Activated CD4-positive, alpha-beta T cell treated with anti-CD3 and anti-CD28 coated beads for 24 hours (primary cell): ENCODE data around the gene UNC79.

Experiments
- DNase-seq, 2 donors: peaks; one replicate each; pipeline ENCODE4 v3.0.0-alpha.2; 2020; ENCODE audit warnings: low read depth in 2 of 2

UNC79 gene

DNA sequence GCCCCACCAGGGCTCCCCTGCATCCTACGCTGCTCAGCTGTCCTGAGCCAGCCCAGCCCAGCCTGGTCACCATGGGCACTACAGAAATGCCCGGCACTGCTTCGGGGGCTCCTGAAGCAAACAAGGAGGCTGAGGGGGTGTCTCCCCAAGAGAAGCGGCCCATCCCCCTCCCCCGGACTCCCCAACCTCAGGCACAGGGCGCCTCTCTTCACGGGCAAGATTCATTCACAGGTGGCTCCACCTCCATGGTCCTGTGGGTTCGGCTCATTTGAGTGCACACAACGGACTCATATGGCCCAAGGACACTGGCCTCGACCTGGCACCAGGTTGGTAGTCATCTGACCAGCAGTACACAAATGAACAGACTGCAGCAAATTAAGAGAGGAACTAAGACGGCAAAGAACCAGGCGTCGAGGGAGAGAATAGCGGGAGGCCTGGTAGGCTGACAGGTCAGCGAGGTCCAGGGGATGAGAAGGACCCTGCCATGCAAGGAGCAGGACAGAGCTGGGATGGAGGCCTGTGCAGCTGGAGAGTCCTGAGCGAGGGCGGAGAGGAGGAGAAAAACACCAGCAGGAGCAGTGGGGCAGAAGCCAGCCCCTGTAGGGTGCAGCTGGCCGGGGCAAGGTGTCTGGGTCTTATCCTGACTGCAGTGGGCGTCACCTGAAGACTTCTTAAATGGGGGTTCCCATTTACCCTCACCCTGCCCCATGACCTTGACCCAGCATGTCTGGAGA, 297.3 kb downstream of the UNC79 start:
- DNase-seq = no peak

DNA sequence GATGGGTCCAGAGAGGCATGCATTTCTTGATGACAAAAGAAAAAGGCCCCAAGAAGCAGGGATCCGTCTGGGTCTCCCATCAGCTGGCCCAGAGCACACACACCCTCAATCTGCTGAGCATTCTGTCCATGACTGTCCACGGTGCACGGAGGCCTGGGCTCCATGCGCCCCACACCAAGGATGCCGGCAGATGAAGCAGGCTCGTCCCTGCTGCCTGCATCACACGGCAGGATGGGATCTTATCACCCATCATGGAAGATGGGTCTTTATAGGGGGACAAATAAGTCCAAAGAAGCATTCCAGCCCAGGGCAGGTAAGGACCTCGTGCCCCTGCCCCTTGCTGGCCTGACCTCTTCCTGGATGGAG, 297.9 kb downstream of the UNC79 start:
- DNase-seq = no peak

DNA sequence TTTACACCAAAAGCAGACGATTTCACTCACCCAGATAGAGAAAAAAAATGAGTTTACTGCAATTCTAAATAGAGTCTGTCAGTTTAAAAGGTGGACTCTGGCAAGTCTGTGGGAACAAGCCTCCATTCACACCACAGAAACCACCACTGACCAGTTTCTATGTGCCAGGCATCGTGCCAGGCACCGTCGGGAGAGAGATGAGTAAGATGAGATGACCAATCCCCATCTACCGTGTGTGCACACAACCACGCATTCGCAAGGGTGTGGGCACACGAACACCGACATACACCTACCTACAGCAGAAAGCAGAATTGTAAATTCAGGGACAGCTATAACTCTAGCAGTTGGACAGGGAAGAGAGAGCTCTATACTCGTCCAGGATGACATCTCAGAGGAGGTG, 299.3 kb downstream of the UNC79 start:
- DNase-seq = no peak

DNA sequence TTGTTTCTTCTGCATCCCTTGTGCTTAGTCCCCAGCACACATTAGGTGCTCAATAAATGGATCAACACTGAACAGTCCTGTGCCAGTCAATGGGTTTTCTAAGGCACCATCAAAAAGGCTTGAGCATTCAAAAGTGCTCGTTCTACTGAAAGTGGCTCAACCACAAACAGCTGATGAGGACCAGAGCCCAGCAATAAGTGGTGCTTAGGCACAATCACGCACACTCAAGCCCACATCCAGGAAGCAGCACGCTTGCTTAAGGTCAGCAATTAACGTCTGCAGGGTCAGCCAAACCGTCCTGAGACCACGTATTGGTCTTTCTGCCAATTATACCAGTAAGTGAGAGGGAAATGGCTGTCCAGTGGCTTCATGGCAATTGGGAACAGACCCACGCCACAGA, 301.0 kb downstream of the UNC79 start:
- DNase-seq = no peak

DNA sequence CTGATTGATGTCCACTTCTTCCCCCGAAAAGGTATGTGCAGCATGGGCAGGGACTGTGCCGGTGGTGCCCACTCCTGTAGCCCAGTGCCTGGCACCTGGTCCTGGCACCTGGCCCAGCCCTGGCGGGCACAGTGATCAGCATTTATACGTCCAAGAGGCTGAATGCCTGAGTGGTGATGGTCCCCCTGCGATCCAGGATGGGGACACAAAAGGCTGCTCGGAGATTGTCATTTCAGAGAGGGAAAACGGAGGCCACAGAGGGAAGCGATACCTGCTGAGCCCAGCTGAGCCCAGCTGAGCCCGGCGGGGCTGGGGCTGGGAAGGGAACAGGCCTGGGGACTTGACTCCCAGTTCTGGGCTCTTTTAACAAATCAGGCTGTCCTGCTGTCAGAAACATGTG, 301.8 kb downstream of the UNC79 start:
- no peak for DNase-seq

DNA sequence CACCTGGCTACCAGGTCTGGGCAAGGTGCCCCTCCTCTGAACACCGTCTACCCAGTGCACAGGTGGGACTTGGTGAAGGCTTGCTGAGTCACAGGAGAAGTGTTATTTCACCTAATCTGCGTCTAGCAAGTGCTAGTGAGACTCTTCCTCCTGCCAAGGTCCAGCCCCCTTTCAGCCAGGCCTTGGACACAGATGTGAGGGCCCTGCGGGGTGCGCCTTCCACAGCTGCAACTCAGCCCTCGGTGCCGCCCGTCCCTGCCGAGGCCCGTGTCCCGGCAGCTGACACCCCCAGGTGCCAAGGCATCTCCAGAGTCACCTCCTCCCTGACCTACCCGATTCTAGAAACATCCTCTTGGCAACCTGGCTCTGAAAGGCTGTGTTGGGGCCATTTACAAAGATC, 302.5 kb downstream of the UNC79 start:
- no peak for DNase-seq

DNA sequence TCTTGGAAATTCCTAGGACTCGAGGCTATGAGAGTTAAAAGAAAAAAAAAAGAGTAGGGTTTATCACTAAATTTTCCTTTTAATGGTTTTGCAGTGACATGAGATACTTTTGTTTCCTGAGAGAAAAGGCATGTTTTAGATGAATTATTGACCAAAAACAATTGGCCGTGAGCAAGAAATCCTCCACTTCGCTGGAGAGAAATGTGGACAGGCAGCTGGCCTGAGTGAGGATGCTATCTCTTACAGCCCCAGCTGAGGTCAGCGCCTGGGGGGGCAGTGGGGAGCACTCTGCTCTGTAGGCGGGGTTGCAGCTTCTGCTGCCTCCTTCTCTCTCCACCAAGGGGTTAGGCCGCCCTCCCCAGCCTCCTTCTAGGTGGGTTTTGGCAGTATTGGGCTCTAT, 302.9 kb downstream of the UNC79 start:
- DNase-seq = no peak

DNA sequence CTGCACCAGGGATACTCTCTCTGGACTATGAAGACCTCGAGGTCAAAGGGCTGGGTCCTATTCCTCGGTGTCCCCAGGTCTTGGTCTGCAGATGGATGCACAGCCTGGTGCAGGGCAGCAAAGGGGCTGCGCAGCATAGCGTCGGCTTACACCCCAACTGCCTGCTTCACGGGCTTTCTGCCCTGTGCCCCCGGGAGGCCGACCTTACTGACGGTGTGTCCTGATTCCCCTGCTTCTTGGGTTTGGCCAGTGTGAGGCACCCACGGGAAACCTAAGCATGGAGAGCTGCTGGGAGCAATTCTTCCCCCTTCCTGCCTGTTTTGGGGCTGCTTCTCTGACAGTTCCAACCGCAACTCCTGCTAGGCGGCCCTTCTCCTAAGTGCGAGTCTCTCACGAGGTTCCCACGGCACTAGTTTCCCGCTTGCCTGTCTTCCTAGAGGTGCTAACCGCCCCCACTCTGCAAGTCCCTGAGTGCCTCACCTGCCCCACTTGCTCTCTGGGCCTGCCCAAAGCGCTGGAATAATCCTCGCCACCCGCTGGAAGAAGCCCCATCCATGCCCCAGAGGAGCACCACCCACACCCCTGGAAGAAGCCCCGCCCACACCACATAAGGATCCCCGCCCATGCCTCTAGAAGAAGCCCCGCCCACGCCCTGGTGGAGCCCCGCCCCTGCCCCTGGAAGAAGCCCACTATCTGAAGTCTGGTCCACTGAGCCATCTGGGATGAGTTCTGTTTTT, 303.5 kb downstream of the UNC79 start:
- no peak for DNase-seq

DNA sequence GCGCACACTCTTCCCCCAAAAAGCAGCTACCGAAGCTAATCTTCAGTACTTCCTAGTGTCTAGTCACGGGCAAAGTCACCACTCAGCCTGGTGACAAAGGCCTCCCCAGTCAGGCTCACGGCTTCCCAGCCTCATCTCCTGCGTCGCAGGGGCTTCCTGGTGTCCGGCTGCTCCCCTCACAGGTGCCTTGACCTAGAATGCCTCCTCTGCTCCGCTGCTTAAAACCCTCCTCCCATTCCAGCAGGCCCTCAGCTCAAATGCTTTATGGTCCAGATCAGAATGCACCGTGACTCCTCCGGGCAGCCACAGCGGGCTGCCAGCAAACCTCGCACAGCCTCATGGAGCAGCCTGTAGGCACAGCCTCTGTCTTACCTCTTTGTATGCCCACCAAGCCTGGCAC, 304.5 kb downstream of the UNC79 start:
- DNase-seq = no peak

DNA sequence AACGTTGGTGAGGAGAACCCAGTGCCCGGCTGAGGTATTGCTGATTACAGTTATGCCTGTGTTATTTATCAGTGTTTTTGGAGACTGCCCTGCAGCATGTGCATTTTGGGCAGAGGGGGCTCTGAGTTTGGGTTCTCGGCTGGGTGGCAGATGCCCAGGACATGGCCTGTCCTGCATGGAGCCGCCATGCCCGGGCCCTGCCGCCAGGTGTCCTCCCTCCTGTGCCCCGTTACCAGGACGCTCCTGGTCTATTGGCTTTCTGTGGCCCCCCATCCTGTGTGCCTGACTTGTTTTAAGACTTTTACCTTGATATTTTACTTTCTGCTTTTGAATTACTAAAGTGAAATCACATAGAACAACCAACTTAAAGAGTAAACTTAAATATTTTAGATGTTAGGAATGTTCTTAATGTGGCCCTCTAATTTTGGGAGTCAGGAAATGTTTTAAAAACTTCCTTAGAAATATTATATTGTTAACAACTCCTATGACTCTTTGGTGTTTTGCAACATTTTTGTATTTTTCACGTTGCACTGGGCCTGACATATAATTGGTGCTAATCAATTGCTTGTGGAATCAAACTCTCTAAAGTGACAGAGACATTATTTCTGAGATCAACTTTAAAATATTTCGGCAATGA, 305.8 kb downstream of the UNC79 start:
- DNase-seq = no peak

DNA sequence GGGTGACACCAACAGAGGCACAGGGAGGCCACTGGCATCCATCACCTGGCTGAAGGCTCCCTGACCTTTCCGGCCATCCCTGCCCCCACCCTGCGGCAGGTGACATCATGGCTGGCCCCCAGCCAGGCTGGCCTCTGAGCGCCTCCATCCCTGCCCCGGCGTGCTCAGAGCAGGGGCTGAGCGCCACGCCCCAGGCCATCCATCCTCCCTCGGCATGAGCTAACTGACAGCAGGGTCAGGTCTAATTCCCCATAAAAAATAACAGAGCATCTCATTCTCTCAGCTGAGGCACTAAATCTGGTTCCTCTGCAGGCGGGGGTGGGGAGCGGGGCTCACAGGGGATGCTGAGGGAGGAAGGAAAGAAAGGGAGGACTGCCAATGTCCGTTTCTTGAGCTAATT, 306.9 kb downstream of the UNC79 start:
- DNase-seq = no peak

DNA sequence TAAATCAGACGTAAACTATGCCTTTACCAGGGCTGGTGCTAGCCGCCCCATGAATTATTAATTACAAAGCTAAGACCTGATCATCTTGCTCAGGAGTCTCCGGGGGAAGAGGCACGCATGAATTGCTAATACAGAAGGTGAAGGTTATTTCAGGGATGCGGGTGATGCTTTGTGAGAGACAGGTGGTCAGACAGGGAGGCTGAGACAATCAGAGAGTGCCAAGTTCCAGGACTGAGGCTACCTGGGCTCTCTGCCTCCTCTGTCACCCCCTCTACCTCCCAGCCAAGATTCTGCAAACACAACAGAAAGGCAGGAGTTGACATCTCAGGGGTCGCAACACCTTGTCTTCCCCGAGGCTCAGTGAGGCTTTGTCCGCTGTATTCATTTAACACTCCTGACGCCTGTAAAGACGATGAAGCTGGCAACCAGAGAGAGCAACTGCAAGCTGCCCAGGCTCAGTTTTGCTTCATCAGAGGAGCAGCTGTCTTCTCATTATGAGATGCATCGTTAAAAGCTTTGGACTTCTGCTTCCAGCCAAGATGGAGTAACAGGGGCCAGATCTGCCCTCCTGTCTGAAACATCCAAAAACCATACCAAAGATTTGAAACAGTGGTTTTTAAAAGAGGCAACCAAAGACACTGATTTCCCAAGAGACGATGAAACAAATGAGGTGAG, 311.0 kb downstream of the UNC79 start:
- DNase-seq = no peak

DNA sequence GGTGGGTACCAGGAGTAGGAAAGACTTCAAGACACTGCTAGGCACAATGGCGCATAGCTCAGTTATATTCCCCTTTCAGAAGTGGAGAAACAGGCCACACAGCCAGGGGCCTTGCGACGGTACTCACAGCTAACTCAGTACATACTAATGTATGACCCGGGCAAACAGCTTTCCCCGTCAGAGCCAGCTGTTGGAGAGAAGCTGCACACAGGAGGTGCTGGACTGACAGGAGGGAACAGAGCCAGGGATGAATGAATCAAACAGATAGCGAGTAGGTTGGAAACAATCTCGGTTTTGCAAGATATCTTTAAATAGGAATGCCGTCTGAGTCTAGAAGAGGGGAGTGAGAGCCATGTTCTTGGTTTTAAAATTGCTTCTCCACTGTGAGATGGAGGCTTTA, 312.0 kb downstream of the UNC79 start:
- DNase-seq = no peak

DNA sequence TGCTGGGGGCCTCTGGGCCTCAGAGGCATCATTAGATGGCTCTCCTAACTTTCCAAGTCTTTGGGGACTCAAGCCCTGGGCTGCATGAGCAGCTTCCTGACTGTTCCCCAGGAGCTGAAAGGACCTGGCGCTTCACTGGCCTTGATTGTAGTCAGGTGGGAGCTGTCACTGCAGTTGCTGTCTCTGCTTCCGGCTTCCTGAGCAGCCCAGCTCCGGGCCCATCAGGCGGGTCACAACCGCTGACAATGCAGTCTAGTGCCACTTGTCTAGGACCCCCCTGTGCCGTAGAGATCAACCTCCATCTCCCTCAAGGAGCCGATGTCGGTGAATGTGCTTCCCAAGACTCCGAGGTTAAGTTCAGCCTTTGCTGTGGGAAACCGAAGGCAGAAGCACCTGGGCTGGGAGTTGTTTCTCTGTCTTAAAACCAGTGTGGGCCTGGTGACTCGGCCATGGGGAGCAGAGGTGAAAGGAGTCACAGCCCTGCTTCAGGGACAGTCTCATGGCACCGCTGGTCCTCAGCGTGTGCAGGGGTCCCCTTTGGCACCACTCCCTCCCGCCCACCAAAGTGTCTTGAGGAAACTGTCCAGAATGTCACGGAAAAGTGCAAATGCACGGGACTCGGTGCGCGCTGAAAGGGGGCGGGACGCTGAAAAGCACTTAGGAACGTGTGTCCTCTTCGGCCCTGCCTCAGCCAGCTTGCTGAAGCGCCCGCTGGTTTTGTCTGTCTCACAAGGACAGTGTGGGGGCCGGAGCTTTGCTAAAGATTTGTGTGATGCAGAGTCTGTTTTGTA, 312.7 kb downstream of the UNC79 start:
- DNase-seq = no peak

DNA sequence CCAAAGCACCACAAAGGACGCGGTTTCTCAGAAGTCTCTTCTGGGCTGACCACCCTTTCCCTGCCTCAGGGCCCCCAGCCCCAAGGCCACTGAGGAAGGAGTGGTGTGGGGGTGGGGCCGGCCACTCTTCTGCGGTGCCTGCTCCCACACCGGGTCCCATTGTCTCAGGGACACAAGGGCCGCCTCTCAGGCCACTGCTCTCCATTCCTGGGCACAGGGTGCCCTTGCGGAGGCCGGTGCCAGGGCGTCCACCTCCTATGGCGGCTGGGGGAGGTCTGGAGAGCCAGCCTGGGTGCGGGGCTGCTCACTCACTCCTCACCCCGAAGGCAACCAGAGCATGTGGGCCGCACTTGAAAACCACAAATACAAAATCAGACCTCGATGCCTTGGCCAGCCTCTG, 313.4 kb downstream of the UNC79 start:
- no peak for DNase-seq

DNA sequence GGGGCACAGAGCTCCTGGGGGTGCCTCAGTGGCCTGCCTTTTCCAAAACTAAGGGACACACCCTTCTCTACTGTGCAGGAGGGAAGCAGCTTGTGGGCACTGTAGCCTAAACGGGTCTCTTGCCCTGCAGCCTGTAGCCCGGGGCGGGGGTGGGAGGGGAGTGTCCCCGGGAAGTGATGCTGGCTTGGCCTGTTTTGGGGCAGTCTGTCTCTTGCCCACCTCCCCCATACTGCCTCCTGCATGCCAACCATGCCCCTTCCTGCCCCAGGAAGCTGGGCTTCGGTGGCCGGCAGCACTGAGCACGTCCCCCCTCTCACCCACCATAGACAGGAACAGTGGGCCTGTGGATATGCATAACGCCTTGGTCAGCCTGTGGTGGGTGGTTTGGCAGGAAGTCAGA, 314.1 kb downstream of the UNC79 start:
- no peak for DNase-seq

DNA sequence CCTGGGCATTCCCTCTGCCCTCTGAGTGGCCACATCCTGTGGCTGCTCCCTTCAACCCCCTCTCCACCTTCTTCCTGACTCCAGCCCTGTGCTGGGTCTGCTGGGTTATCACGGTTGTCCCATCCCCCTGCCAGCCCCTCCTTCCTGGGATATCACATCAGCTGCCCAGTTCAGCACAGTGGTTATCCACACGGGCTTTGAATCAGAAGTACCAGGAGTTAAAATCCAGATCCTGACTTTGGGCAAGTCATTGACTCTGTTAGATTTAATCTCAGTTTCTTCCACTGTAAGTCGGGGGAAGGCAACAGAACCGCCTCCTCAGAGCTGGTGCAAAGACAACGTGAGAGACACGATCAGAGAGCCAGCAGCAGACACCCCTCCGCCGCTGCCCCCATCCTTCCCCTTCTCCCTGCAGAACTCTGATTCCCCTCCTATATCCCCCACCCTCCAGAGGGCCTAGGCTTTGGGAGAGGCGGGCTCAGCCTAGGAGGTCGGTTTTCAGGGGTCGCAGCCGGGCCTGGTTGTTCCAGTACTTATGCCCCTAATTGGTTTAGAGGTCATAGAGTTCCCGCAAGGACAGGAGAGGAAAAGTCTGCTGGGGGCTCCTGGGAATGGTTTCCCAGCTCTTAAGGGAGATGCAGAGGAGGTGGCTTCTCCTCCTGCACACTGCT, 315.0 kb downstream of the UNC79 start:
- no peak for DNase-seq

DNA sequence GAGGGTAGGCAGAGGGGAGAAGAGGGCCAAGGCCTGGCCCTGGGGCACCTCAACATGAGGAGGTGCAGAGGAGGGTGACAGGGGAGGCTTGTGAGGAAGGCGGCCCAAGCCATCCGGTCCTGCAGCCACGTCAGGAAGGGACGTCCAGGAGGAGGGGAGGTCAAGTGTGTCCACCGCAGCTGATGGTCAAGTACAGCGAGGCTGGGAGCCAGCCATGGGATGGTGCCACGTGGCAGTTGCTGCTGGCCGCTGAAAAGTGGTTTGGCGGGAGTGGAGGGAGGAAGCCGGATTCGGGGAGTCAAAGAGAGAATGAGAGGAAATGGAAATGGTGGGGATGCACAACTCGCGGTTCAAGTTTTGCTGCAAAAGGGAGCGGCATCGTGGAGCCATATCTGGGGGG, 316.4 kb downstream of the UNC79 start:
- no peak for DNase-seq

DNA sequence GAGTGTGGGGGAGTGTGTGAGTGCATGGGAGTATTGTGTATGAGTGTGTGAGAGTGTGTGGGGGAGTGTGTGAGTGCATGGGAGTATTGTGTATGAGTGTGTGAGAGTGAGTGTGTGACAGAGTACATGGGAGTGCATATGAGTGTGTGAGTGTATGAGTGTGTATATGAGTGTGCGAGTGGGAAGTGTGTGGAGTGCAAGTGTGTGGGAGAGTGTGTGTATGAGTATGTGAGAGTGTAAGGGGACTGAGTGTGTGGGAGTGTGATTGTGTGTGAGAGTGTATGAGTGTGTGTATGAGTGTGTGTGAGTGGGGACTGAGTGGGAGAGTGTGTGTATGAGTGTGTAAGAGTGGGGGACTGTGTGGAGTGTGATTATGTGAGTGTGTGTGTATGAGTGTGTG, 316.8 kb downstream of the UNC79 start:
- DNase-seq = no peak

DNA sequence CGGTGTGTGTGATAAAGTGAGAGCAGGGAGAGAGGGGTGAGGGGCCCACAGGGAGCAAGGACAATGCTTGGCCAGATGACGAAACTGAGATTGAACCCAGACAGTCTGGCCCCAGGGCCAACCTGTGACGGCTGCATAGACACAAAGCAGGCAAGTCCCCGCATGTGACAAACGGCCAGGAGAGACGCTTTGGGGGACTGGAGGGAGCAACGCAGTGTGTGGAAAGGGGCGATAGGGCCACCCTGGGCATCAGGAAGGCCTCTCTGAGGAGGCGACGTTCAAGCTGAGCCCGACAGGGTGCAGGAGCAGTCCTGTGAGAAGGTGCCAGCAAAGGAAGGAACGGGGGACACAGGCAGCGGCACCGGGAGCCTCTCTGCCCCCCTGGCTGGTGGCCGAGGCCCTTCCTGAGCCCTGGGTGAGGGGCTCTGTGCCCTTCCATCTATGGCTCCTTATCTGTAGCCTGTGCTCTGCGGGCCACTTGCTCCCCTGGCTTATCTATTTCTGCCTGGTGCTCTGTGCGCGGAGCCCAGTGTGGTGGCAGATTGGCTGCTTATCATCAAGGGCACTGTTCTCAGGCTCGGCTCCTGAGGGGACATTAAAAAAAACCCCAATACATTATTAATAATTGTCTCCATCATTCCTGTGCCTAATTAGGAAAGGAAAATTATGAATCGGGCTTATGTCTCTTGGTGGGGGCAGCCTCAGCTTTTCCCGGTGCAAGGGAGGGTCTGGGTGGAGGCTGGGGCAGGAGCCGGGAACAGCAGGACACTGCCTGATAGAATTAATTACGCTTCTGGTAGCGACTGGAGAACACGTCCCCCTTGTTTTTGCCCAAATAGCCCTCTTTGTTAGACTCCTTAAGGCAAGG, 317.7 kb downstream of the UNC79 start:
- DNase-seq = no peak
